Lower lobe of right lung (tissue), 2 donors: ENCODE results near the gene ARL14EPL. TPM values are rescaled to one million over a fixed set of nuclear protein-coding genes. Genes with fewer than 3 reads are reported as not detected.

ENCODE experiments used
- ATAC-seq, 2 donors: fragments of 200-7000 bp; cut with Tn5 transposase; one replicate each; pipeline ENCODE4 v1.9.1; 2020 to 2022; ENCODE audit warnings: mild to moderate bottlenecking in 2 of 2, moderate library complexity in 2 of 2
- DNase-seq: peaks from one replicate; pipeline ENCODE4 v3.0.0-alpha.2; 2020
- H3K27ac ChIP-seq: fragments of 200-600 bp; one replicate; pipeline ENCODE4 v1.8.0; 2022
- H3K27me3 ChIP-seq: fragments of 200-600 bp; one replicate; pipeline ENCODE4 v1.8.0; 2022; ENCODE audit warnings: low read depth
- H3K36me3 ChIP-seq: fragments of 200-600 bp; one replicate; pipeline ENCODE4 v1.8.0; 2022; ENCODE audit warnings: mild to moderate bottlenecking
- H3K4me1 ChIP-seq: fragments of 200-600 bp; one replicate; pipeline ENCODE4 v1.8.0; 2022
- H3K4me3 ChIP-seq: fragments of 200-600 bp; one replicate; pipeline ENCODE4 v1.8.0; 2022; ENCODE audit warnings: mild to moderate bottlenecking
- H3K9me3 ChIP-seq: fragments of 200-600 bp; one replicate; pipeline ENCODE4 v1.8.0; 2022
- intact Hi-C: fragments of 100-400 bp; cut with DNase I; formaldehyde crosslinking; loops from one replicate; pipeline ENCODE4 v1.11.0; 2022
- total RNA-seq: library from RNA; stranded (reverse); fragmentation: NEBNext Ultra II Directional; extraction: Animal tissue kit (Norgen Biotek cat#: 25700); gene quantifications from one replicate; pipeline ENCODE4 v1.2.1, GENCODE V29; 2021
- TF ChIP-seq, protein P1 (sequence below): fragments of 200-600 bp; IDR thresholded peaks from one replicate; pipeline ENCODE4 v1.8.0; 2022; ENCODE audit warnings: antibody characterized with exemption, mild to moderate bottlenecking
- donor health status: DM: no; HTN: yes; CAD: no; lungs with severe emphysema.

ARL14EPL gene
- total RNA-seq, 1 donor from 2014 or later, result not detected

DNA sequence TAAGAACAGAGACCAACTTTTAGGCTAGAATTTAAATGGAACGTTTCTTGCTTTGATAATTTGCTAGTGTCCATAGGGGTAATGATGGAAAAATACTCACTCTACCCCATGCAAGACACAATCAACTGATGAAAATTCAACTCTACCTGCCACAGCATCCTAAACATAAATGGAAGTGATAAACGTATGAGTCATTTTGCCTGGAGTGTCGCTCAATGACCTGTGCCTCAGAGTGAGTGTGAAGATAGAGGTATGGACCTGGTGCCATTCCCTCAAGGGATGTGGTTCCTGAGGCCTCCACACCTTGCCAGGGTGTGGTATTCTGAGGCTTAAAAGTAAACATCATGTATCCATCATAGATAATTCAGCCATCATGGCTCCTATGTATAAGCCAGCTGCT lies 14.0 kb downstream of the ARL14EPL start:
- H3K36me3 ChIP-seq, result no peaks in the 10 kb centered on the region
- H3K27me3 ChIP-seq, result no peaks in the 10 kb centered on the region
- H3K4me3 ChIP-seq, result no peak overlapping the region
- intact Hi-C loops, result no loop called here
- H3K27ac ChIP-seq, result no peak overlapping the region
- TF ChIP-seq, protein P1, sequence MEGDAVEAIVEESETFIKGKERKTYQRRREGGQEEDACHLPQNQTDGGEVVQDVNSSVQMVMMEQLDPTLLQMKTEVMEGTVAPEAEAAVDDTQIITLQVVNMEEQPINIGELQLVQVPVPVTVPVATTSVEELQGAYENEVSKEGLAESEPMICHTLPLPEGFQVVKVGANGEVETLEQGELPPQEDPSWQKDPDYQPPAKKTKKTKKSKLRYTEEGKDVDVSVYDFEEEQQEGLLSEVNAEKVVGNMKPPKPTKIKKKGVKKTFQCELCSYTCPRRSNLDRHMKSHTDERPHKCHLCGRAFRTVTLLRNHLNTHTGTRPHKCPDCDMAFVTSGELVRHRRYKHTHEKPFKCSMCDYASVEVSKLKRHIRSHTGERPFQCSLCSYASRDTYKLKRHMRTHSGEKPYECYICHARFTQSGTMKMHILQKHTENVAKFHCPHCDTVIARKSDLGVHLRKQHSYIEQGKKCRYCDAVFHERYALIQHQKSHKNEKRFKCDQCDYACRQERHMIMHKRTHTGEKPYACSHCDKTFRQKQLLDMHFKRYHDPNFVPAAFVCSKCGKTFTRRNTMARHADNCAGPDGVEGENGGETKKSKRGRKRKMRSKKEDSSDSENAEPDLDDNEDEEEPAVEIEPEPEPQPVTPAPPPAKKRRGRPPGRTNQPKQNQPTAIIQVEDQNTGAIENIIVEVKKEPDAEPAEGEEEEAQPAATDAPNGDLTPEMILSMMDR, result no peak
- no peaks in the 10 kb centered on the region for H3K4me1 ChIP-seq
- no peak for DNase-seq
- H3K9me3 ChIP-seq, result no peaks in the 10 kb centered on the region
- ATAC-seq, result no peak

DNA sequence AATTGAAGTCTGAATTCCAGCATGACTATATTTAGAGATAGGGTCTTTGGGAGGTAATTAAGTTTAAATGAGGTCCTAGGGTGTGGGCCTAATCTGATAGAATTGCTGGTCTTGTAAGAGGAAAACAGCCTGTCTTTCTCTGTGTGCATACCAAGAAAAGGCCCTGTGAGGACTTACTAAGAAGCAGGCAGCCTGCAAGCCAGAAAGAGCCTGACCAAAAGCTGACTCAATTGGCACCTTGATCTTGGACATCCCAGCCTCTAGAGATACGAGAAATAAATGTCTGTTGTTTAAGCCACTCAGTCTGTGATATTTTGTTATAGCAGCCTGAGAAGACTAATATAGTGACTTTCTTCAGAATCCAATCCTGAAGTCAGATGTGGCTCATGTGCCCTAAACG lies 14.6 kb downstream of the ARL14EPL start:
- TF ChIP-seq, protein P1, result no peak
- no peak for ATAC-seq
- intact Hi-C loops, result no loop called here
- H3K36me3 ChIP-seq, result no peaks in the 10 kb centered on the region
- no peak overlapping the region for H3K4me3 ChIP-seq
- no peak overlapping the region for H3K27ac ChIP-seq
- no peaks in the 10 kb centered on the region for H3K4me1 ChIP-seq
- DNase-seq, result no peak
- H3K9me3 ChIP-seq, result no peaks in the 10 kb centered on the region
- H3K27me3 ChIP-seq, result no peaks in the 10 kb centered on the region

DNA sequence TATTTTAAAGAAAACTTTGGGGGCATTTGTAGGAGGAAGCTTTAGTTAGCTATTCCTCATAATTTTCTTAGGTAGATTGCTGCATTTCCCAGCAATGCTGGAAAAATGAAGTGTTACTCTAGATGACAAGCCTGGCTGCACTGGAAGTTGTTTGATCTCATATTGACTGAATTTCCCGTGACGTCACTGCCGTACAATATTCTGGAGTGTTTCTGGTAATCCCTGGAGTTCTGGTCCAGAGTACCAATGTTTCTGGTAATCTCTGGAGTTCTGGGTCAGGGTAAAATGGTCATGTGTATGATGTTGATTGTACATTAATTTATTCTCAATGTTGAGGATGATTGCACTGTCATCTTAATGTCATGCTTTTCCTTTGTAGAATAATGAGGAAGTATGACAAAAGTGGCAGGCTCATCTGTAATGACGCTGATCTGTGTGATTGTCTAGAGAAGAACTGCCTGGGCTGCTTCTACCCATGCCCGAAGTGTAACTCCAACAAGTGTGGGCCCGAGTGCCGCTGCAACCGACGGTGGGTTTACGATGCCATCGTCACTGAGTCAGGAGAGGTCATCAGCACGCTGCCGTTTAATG lies 26.2 kb downstream of the ARL14EPL start:
- TF ChIP-seq, protein P1, result no peak
- no peak for ATAC-seq
- no peak overlapping the region for H3K4me3 ChIP-seq
- intact Hi-C loops, result no loop called here
- H3K27ac ChIP-seq, result no peak overlapping the region
- no peaks in the 10 kb centered on the region for H3K27me3 ChIP-seq
- no peak for DNase-seq
- no peaks in the 10 kb centered on the region for H3K9me3 ChIP-seq
- H3K4me1 ChIP-seq, result no peaks in the 10 kb centered on the region
- no peaks in the 10 kb centered on the region for H3K36me3 ChIP-seq

DNA sequence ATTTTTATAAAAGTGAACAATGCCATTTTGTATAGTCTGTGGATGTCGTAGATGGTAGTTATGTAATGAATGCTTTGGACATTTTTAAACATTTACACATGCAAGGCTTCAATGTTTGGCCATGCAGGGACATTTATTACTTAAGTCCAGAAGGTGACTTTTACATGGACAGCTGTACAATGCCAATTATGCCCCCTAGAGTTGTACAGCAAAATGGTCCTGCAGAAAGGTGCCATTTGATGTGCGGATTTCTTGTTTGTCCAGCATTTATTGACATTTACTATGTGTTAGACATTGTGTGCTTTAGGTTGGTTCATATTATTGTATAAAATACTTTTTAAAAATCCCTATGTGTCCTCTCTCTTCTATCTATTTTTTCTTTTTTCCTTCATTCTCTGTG lies 30.1 kb downstream of the ARL14EPL start:
- H3K27ac ChIP-seq, result no peak overlapping the region
- no peaks in the 10 kb centered on the region for H3K36me3 ChIP-seq
- TF ChIP-seq, protein P1, result no peak
- intact Hi-C loops, result no loop called here
- H3K4me3 ChIP-seq, result no peak overlapping the region
- H3K27me3 ChIP-seq, result peaks cover 3% of the 10 kb centered on the region
- no peaks in the 10 kb centered on the region for H3K4me1 ChIP-seq
- DNase-seq, result no peak
- no peak for ATAC-seq
- no peaks in the 10 kb centered on the region for H3K9me3 ChIP-seq

DNA sequence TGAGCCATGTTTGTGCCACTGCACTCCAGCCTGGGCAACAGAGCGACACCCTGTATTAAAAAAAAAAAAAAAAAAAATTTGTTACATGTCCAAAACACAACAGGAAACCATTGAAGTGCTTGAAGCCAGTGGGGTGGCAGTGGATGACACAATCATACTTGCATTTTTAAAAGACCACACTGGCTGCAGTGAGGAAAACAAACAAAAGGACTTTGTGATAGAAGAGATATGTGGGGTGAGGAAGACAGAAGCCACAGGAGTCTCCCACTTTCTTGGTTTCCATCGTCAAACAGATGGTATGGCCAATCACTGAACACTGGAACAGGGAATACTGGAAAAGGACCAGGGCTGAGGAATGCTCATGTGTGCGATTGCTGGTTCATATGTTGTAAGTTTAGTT lies 31.7 kb downstream of the ARL14EPL start:
- TF ChIP-seq, protein P1, result no peak
- no peak for ATAC-seq
- intact Hi-C loops, result no loop called here
- H3K9me3 ChIP-seq, result no peaks in the 10 kb centered on the region
- H3K27ac ChIP-seq, result no peak overlapping the region
- DNase-seq, result no peak
- no peak overlapping the region for H3K4me3 ChIP-seq
- no peaks in the 10 kb centered on the region for H3K36me3 ChIP-seq
- peaks cover 3% of the 10 kb centered on the region for H3K4me1 ChIP-seq
- H3K27me3 ChIP-seq, result peaks cover 3% of the 10 kb centered on the region
